Endothelial cell of umbilical vein (primary cell): ENCODE results near the gene STUM. TPM values are rescaled to one million over a fixed set of nuclear protein-coding genes. Genes with fewer than 3 reads are reported as not detected.
A peak's percentile ranks its signal among the peaks of the same experiment; 100 is the strongest.

Experiments
- BruUV-seq: library from RNA; stranded (reverse); fragments of 400-500 nt; replicated peaks from 2 replicates; lab custom pipeline; 2021; lab: Mats Ljungman, UMichigan
- CTCF ChIA-PET: fragments of 300-600, 350-600 bp; sonication (Branson Sonifier 250); formaldehyde crosslinking; loops from one replicate; lab custom pipeline; 2021; ENCODE audit warnings: antibody characterized with exemption, inconsistent platforms; lab: Charles Lee
- POLR2A ChIA-PET: fragments of 300-600, 350-600 bp; sonication (Branson Sonifier 250); formaldehyde crosslinking; loops from one replicate; lab custom pipeline; 2021; ENCODE audit warnings: antibody characterized with exemption, inconsistent platforms; lab: Charles Lee
- DNase-seq: peaks from one replicate; pipeline ENCODE4 v3.0.0-alpha.2; 2011; ENCODE audit warnings: low read depth, low spot score
- FAIRE-seq: peaks from 2 replicates; lab custom pipeline; 2011; peaks lifted over from hg19 to GRCh38; lab: Jason Lieb, UNC
- H2AFZ ChIP-seq: 2 replicates; pipeline ENCODE4 v1.6.0; 2012; ENCODE audit warnings: low read depth, low read length, control low read depth, inconsistent platforms
- H3K27ac ChIP-seq: 2 replicates; pipeline ENCODE4 v1.5.1; 2011; ENCODE audit warnings: low read depth, mild to moderate bottlenecking, control low read depth, low read length, moderate library complexity; ENCODE audit not compliant: insufficient read depth
- H3K27me3 ChIP-seq, 2 experiments: 2 replicates each; pipeline versions ENCODE4 v1.6.0 to v1.6.1; 2011; ENCODE audit warnings: low read length in 2 of 2, mixed read lengths in 1 of 2; ENCODE audit not compliant: control insufficient read depth in 2 of 2, insufficient read depth in 2 of 2
- H3K36me3 ChIP-seq, 2 experiments: 2 replicates in 1 of 2; 3 replicates in 1 of 2; pipeline ENCODE4 v1.5.1; 2011; ENCODE audit warnings: low read length in 2 of 2, mild to moderate bottlenecking in 1 of 2, moderate library complexity in 1 of 2; ENCODE audit not compliant: control insufficient read depth in 2 of 2, insufficient read depth in 2 of 2; ENCODE audit errors: extremely low read depth in 1 of 2
- H3K4me1 ChIP-seq: 3 replicates; pipeline ENCODE4 v1.5.1; 2011; ENCODE audit warnings: mild to moderate bottlenecking, low read length; ENCODE audit not compliant: control insufficient read depth, insufficient read depth; ENCODE audit errors: extremely low read depth
- H3K4me2 ChIP-seq: 2 replicates; pipeline ENCODE4 v1.6.1; 2011; ENCODE audit warnings: low read length, control low read depth, mixed read lengths; ENCODE audit not compliant: insufficient read depth
- H3K4me3 ChIP-seq, 3 experiments: fragments of 200-600 bp in 1 of 3; sonication (generic), shearing (Covaris generic) in 1 of 3; replicated peaks in 1 of 3; 2 replicates each; pipeline ENCODE4 v1.5.1; 2011 to 2016; ENCODE audit warnings: control low read depth in 3 of 3, low read length in 3 of 3, mild to moderate bottlenecking in 2 of 3, inconsistent platforms in 1 of 3, low read depth in 1 of 3, moderate library complexity in 1 of 3; ENCODE audit not compliant: insufficient read depth in 1 of 3
- H3K79me2 ChIP-seq: 2 replicates; pipeline ENCODE4 v1.6.0; 2012; ENCODE audit warnings: low read length, inconsistent platforms; ENCODE audit not compliant: control insufficient read depth, insufficient read depth
- H3K9ac ChIP-seq: replicated peaks from 2 replicates; pipeline ENCODE3; 2011; ENCODE audit warnings: low read length, control low read depth; ENCODE audit not compliant: insufficient read depth; ENCODE audit errors: extremely low read depth
- H3K9me1 ChIP-seq: replicated peaks from 3 replicates; pipeline ENCODE4 v1.6.0; 2011; ENCODE audit warnings: mild to moderate bottlenecking, low read length; ENCODE audit not compliant: control insufficient read depth, insufficient read depth; ENCODE audit errors: extremely low read depth
- H3K9me3 ChIP-seq: replicated peaks from 2 replicates; pipeline ENCODE4 v1.5.1; 2012; ENCODE audit warnings: low read length, inconsistent platforms; ENCODE audit not compliant: control insufficient read depth, insufficient read depth
- H4K20me1 ChIP-seq: replicated peaks from 2 replicates; pipeline ENCODE3; 2011; ENCODE audit warnings: mild to moderate bottlenecking, low read length; ENCODE audit not compliant: control insufficient read depth, insufficient read depth; ENCODE audit errors: extremely low read depth
- EZH2 ChIP-seq: IDR thresholded peaks from 2 replicates; pipeline ENCODE4 v1.6.1; 2012; ENCODE audit warnings: borderline replicate concordance, low read depth, mild to moderate bottlenecking, moderate library complexity, low read length, inconsistent platforms; ENCODE audit not compliant: severe bottlenecking
- FOS ChIP-seq: IDR thresholded peaks from 2 replicates; pipeline ENCODE4 v1.6.1; 2011; ENCODE audit warnings: mild to moderate bottlenecking, low read length, moderate library complexity, borderline replicate concordance; ENCODE audit not compliant: insufficient read depth
- GATA2 ChIP-seq: IDR thresholded peaks from 2 replicates; pipeline ENCODE4 v1.7.0; 2011; ENCODE audit warnings: low read depth, mild to moderate bottlenecking, moderate library complexity, mixed read lengths, low read length; ENCODE audit not compliant: insufficient read length, insufficient read depth
- JUN ChIP-seq: IDR thresholded peaks from 2 replicates; pipeline ENCODE4 v1.6.1; 2011; ENCODE audit warnings: borderline replicate concordance, low read depth; ENCODE audit not compliant: insufficient read length, insufficient read depth
- MYC ChIP-seq: IDR thresholded peaks from one replicate; pipeline ENCODE4 v1.6.1; 2011; ENCODE audit warnings: mild to moderate bottlenecking, low read depth, low read length
- POLR2A ChIP-seq: IDR thresholded peaks from 2 replicates; pipeline ENCODE4 v1.6.1; 2012; ENCODE audit warnings: low read depth, mild to moderate bottlenecking, control low read depth, low read length
- POLR2AphosphoS5 ChIP-seq: IDR thresholded peaks from 2 replicates; pipeline ENCODE4 v1.6.1; 2012; ENCODE audit warnings: low read depth, mild to moderate bottlenecking, control low read depth, low read length, moderate library complexity; ENCODE audit not compliant: insufficient read depth
- dilution Hi-C: fragments of 300-500 bp; cut with MboI; formaldehyde crosslinking; loops from one replicate; pipeline ENCODE4 v1.15.0; 2019; ENCODE audit warnings: low sequenced_read_pairs; ENCODE audit not compliant: extremely low pct_ligation_motif_present
- intact Hi-C: fragments of 100-400 bp; cut with micrococcal nuclease; formaldehyde crosslinking; loops from one replicate; pipeline ENCODE4 v1.10.0; 2022
- polyA plus RNA-seq, 4 experiments: library from polyadenylated mRNA; depleted of rRNA in 3 of 4; stranded (reverse) in 3 of 4; unstranded in 1 of 4; fragments of >200 nt; gene quantifications; 2 replicates each; pipeline versions ENCODE4 v1.2.1 to v1.2.3, GENCODE V29; 2011 to 2012; ENCODE audit warnings: missing spikeins in 1 of 4
- total RNA-seq: library from RNA; stranded (reverse); gene quantifications from 2 replicates; pipeline ENCODE4 v1.2.3, GENCODE V29; 2021
- TF ChIP-seq, protein P1 (sequence below), 2 donors: IDR thresholded peaks; 1 replicate in 1 of 2; 2 replicates in 1 of 2; pipeline ENCODE4 v1.5.1; 2011; ENCODE audit warnings: low read length in 2 of 2, mild to moderate bottlenecking in 2 of 2, moderate library complexity in 2 of 2, control low read depth in 1 of 2, inconsistent platforms in 1 of 2, low read depth in 1 of 2; ENCODE audit not compliant: insufficient read depth in 1 of 2; ENCODE audit errors: extremely low read depth in 1 of 2
- TF ChIP-seq, protein P2 (sequence below): IDR thresholded peaks from 2 replicates; pipeline ENCODE4 v1.6.1; 2011; ENCODE audit not compliant: insufficient read depth, insufficient read length

Gene STUM
- total and polyA plus RNA-seq, 2 donors (not counting 3 experiments of a cell fraction or from before 2014, with no cell fraction given) = not detected

DNA sequence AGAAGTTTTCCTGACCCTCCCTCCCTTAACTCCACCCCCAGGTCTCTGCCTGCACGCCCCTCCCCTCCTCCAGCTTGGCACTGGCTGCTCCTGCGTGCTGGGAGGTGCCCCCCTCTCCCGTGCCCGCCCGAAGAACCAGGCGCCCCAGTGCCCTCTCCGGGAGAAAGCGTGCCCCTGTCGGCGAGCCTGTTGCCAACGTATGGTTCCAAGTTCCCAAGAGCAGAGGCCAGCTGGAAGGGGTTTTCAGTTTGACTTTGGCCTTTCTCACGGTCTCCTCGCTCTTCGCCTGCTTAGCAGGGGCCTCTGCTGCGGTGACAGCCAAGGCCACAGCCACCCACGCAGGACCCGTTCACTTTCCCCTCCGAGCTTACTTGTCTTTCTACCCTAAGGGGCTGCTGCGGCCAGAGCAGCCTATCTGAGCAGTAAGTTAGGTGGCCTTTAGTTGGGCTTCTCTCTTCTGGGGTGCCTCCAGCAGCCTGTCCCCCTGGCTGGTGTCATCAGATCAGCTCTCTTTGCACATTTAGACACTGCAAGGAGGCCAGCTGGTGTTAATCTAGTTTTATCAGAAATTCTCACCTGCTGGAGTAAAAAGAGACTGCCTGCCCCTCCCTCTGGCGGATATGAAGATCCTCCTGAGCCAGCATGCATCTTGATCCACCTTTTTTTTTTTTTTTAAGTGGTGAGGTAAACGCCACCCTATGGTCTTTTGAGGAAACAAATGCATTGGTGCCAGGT, 1.5 kb downstream of the STUM start:
- intact Hi-C loops = loop anchor here (5.0 kb wide), 1 partner anchor 897 kb away; no protein-coding TSS in a partner anchor
- dilution Hi-C loops = no loop called here
- peak; percentile 12 for DNase-seq
- Histone ChIP-seq H3K9me3 (no peaks in the 10 kb centered on the region), H3K4me1 (peaks cover 2% of the 10 kb centered on the region), H3K9me1 (no peaks in the 10 kb centered on the region), H4K20me1 (no peaks in the 10 kb centered on the region), H3K27me3 (peaks cover 53 to 63% of the 10 kb centered on the region in 2 experiments), H2AFZ (no peak overlapping the region), H3K79me2 (no peaks in the 10 kb centered on the region), H3K9ac (no peak overlapping the region), H3K27ac (no peak overlapping the region), H3K4me3 (no peak overlapping the region), H3K4me2 (no peak overlapping the region), H3K36me3 (no peaks in the 10 kb centered on the region)
- TF ChIP-seq GATA2 (no peak), MYC (no peak), EZH2 (no peak), POLR2A (no peak), JUN (no peak), FOS (no peak), POLR2AphosphoS5 (no peak)
- TF ChIP-seq, protein P1, sequence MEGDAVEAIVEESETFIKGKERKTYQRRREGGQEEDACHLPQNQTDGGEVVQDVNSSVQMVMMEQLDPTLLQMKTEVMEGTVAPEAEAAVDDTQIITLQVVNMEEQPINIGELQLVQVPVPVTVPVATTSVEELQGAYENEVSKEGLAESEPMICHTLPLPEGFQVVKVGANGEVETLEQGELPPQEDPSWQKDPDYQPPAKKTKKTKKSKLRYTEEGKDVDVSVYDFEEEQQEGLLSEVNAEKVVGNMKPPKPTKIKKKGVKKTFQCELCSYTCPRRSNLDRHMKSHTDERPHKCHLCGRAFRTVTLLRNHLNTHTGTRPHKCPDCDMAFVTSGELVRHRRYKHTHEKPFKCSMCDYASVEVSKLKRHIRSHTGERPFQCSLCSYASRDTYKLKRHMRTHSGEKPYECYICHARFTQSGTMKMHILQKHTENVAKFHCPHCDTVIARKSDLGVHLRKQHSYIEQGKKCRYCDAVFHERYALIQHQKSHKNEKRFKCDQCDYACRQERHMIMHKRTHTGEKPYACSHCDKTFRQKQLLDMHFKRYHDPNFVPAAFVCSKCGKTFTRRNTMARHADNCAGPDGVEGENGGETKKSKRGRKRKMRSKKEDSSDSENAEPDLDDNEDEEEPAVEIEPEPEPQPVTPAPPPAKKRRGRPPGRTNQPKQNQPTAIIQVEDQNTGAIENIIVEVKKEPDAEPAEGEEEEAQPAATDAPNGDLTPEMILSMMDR (IDR thresholded peaks at IDR 0.05; ENCODE audit: extremely low read depth in 1 of 2, insufficient read depth in 1 of 2, low read depth in 1 of 2, low read length in 2 of 2) = no peak
- TF ChIP-seq, protein P2, sequence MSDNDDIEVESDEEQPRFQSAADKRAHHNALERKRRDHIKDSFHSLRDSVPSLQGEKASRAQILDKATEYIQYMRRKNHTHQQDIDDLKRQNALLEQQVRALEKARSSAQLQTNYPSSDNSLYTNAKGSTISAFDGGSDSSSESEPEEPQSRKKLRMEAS = no peak
- no peak for FAIRE-seq
- ChIA-PET POLR2A (no interaction called here), CTCF (interaction anchor here (0.9 to 1.6 kb wide), 3 partner anchors 23 to 59 kb away, joined by 3 to 4 read pairs (median 3); no protein-coding TSS in a partner anchor)
- BruUV-seq = no TSS peak
